ENCODE results near the gene TSPAN15. TPM values are rescaled to one million over a fixed set of nuclear protein-coding genes. Genes with fewer than 3 reads are reported as not detected.
"Not testable (repeated sequence)": the region's sequence is repeated elsewhere in the genome, so short reads cannot be mapped to it uniquely, and the experiment has no call there.

Gene TSPAN15
- polyA plus RNA-seq, 10 donors, result 49.7 to 80.0 (median 66.2) TPM

DNA sequence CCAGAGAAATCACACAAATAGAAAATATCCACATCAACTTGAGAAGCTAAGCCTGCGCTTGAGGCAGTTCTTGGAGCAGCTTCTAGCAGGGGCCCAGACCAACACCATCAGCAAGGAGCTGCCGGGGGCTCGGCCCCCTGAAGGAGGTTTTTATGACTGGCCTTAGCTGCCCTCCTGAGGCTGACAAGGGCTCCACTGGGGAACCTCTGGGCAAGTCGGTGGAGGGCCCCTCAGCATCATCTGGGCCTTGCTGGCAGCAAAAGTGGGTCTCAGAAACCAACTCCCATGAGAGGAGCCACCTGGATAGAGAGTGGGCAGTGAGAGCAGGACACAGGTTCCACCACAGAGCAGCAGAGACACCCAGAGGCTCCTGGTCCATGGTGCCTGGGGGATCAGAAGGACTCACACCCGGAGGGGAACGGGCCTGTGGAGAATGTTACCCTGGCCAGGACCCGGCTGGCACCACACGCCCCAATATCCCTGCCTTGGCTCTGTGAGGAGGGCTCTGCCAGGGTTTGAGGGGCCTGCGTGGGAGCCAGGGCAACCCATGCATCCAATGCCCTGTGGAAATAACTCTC is 66.1 kb downstream of the TSPAN15 start:
- DNase-seq, result no peak

DNA sequence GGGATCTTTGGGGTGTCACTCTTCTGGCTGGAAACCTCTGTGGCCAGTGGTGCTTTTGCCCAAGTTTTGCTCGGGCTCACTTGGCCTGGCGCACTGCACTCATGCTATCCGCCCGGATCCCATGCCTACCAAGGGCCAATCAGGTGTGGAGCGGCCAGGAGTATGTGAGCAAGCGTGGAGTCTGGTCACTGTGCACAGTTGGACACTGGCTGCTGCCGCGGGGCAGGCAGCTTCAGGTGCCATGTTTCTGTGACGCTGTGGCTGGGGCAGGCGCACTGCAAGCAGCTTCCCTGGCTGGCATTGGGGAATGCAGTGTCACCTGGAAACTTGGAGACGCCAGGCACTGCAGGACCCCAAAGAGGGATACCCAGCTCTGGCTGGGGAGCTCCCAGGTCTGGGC is 76.7 kb downstream of the TSPAN15 start:
- no peak for DNase-seq

DNA sequence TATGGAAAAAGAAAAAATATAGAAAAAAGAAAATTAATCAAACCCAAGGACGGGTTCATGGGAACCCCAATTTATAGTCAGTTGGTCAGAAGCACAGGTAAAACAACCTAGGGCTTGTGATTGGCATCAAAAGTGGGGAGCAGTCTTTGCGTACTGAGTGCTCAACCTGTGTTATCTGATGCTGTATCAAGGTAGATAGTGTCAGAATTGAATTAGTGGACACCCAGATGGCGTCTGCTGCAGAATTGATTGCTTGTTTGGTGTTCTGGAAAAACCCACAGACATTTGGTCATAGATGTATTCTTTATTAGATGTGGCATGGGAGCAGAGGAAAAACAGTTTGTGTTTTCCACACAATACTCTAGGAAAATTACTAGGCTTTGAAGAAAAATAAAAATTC is 82.4 kb downstream of the TSPAN15 start:
- DNase-seq, result no peak

DNA sequence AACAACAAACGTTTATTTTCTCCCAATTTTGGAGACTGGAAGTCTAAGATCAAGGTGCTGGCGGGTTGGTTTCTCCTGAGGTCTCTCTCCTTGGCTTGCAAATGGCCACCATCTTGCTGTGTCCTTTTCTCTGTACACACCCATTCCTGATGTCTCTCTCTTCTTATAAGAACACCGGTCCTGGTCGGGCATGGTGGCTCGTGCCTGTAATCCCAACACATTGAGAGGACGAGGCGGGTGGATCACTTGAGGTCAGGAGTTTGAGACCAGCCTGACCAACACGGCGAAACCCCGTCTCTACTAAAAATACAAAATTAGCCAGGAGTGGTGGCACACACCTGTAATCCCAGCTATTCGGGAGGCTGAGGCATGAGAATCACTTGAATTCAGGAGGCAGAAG is 85.3 kb downstream of the TSPAN15 start:
- DNase-seq, result not testable (repeated sequence)

DNA sequence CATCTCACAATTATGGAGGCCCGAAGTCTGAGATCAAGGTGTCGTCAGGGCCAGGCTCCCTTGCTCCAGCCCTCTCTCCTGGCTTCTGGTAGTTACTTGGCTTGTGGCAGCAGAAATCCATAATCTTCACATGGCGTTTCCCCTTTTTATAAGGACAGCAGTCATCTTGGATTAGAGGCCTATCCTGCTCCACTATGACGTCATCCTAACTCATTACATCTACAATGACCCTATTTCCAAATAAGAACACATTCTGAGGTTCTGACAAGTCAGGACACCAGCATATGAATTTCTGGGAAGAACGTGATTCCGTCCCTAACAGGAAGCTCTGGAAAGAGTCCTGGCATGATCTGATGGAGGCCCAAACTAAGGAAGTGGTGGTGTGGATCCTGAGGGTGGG is 86.2 kb downstream of the TSPAN15 start:
- no peak for DNase-seq

DNA sequence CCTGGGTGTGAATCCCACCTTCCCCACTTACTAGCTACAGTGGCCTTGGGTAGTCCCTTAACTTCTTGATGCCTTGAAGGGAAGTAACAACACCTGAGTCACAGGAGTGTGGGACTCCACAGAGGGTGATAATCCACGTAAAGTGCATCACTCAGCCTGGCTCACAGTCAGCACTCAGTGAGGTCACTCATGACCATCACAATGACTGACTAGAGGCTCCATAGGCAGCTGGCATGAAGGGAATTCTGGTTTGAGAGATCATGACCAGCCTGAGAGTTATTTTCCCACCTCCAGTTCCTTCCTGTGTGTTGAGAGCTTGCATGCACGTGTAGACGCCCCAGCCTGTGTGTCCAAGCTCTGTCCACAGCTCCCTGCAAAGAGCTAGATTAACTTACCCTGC is 87.2 kb downstream of the TSPAN15 start:
- no peak for DNase-seq

DNA sequence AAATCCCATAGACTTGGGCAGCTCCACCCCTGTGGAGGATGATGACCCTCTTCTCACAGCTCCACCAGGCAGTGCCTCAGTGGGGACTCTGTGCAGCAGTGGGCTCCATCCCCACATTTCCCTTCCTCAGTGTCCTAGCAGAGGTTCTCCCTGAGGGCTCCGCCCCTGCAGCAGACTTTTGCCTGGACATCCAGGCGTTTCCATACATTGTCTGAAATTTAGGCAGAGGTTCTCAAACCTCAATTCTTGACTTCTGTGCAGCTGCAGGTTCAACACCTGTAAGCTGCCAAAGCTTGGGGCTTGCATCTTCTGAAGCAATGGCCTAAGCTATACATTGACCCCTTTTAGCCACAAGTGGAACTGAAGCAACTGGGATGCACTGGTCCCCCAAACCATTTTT is 90.2 kb downstream of the TSPAN15 start:
- no peak for DNase-seq

DNA sequence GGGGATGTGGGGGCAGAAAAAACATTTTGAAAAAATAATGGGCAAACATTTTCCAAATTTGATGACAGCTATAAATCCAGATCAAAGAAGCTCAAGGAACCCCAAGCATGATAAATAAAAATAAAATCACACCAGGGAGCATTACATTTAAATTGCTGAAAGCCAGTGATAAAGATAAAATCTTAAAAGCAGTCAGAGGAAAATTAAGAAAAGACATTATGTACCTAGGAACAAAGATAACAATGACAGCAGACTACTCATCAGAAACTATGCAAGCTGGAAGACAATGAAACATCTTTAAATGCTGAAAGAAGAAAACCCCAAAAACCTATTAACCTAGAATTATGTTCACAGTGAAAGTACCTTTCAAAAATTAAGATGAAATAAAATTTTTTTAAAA is 98.7 kb downstream of the TSPAN15 start:
- DNase-seq, result no peak

DNA sequence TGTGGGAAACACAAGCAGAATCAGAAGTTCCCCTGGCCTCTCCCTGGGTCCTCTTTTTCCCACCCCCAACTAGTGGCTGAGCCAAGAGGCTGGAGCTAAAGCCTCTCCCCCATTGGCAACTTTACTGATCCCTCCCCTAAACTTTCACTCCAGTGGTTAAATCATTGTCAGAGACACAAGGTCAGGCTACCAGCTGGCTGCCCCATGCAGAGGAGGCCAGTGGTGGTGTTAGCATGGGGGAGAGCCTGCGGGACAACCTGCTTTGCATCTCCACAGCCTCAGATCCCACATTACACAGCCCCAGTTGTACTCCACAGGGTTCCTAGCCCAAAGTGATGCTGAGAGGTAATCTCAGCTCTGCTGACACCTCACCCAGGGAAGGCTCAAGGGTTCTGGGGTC is 101.0 kb downstream of the TSPAN15 start:
- no peak for DNase-seq

DNA sequence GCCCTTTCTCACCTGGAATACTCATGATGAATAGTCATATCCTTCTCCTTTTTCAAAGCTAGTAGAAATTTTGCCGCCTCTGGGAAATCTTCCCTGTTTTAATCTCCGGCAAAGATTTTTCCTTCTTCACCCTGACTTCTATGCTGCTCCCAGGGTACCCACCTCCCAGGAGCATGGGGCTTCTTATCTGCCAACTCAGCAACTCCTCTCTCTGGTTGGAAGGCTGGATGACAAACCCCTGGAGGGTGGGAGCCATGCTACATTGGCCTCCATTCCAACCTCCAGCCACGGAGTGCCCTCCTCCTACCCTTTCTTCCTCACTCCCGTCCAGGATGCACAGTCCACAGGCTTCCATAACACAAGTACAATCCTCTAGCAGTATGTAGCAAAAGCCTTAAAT is 102.1 kb downstream of the TSPAN15 start:
- DNase-seq, result no peak

DNA sequence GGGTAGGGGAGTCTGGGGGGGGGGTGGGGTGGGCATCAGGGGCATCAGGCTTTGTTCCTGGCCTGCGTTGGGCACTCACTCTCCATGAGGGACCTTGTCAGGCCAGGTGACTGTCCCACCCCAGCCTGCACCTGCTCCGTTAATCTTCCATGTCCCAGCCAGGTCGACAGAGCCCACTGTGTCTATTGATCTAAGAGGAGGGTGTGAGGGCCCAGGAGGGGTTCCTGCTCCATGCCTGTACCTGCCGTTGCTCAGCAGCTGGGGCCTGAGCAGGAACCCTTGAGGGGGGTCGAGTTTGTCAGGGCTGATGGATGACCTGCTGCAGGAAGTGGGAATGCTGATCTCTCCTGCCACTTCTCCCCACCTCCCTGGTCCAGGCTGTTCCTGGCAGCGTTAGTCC is 103.3 kb downstream of the TSPAN15 start:
- no peak for DNase-seq

Other genes starting within 250 kb of the TSPAN15 start
- under 1 TPM in 8 of 10 donors, not detected in 2; 0.04 to 0.43 (median 0.11) TPM for gene HKDC1, start 231.1 kb upstream of the TSPAN15 start, polyA plus RNA-seq (ENCODE audit: insufficient read length in 10 of 10)
- gene HK1, start 173.0 kb upstream of the TSPAN15 start, polyA plus RNA-seq (ENCODE audit: insufficient read length in 10 of 10), result 10 to 100 TPM; 26.4 to 41.2 (median 29.6) TPM
- gene TACR2, start 34.5 kb upstream of the TSPAN15 start, polyA plus RNA-seq (ENCODE audit: insufficient read length in 10 of 10), result under 1 TPM; 0.20 to 0.84 (median 0.40) TPM
- gene NEUROG3, start 122.0 kb downstream of the TSPAN15 start, polyA plus RNA-seq (ENCODE audit: insufficient read length in 10 of 10), result not detected
- gene FAM241B, start 178.8 kb downstream of the TSPAN15 start, polyA plus RNA-seq (ENCODE audit: insufficient read length in 10 of 10), result under 1 TPM in 8 of 10 donors, not detected in 2; 0.15 to 0.76 (median 0.43) TPM